CD14-positive monocyte (primary cell): Measurements from ENCODE around the gene EMSY. TPM values are rescaled to one million over a fixed set of nuclear protein-coding genes. Genes with fewer than 3 reads are reported as not detected.

Source experiments
- DNase-seq, 3 donors: peaks; one replicate each; pipeline ENCODE4 v3.0.0-alpha.2; 2011 to 2022
- H2AFZ ChIP-seq: 2 replicates; pipeline ENCODE4 v1.6.0; 2012; ENCODE audit warnings: mild to moderate bottlenecking, low read depth, low read length, inconsistent platforms; ENCODE audit not compliant: insufficient read depth, poor library complexity, severe bottlenecking
- H3K27ac ChIP-seq, 2 donors: 1 replicate in 1 of 2; 2 replicates in 1 of 2; pipeline ENCODE4 v1.5.1; 2012 to 2013; ENCODE audit warnings: low read length in 2 of 2, control low read depth in 1 of 2, inconsistent platforms in 1 of 2, low read depth in 1 of 2, mild to moderate bottlenecking in 1 of 2
- H3K27me3 ChIP-seq, 2 donors: one replicate each; pipeline versions ENCODE4 v1.6.0 to v1.6.1; 2011 to 2013; ENCODE audit warnings: low read length in 2 of 2; ENCODE audit not compliant: control insufficient read depth in 2 of 2, insufficient read depth in 2 of 2
- H3K36me3 ChIP-seq, 2 donors: replicated peaks in 1 of 2; 1 replicate in 1 of 2; 2 replicates in 1 of 2; pipeline versions ENCODE4 v1.5.1 to v1.6.1; 2012 to 2013; ENCODE audit warnings: low read length in 2 of 2, control low read depth in 1 of 2, inconsistent platforms in 1 of 2, mild to moderate bottlenecking in 1 of 2; ENCODE audit not compliant: insufficient read depth in 2 of 2, control insufficient read depth in 1 of 2
- H3K4me1 ChIP-seq, 2 donors: 1 replicate in 1 of 2; 2 replicates in 1 of 2; pipeline versions ENCODE4 v1.5.1 to v1.6.1; 2012 to 2013; ENCODE audit warnings: low read length in 2 of 2, control low read depth in 1 of 2, inconsistent platforms in 1 of 2, mild to moderate bottlenecking in 1 of 2, moderate library complexity in 1 of 2; ENCODE audit not compliant: insufficient read depth in 2 of 2, control insufficient read depth in 1 of 2
- H3K4me2 ChIP-seq: replicated peaks from 2 replicates; pipeline ENCODE3; 2012; ENCODE audit warnings: low read length, moderate library complexity, mild to moderate bottlenecking; ENCODE audit not compliant: poor library complexity, severe bottlenecking; ENCODE audit errors: extremely low read depth
- H3K4me3 ChIP-seq, 3 experiments: fragments of 200-600 bp in 1 of 3; sonication (generic) in 1 of 3; replicated peaks in 1 of 3; 1 replicate in 2 of 3; 2 replicates in 1 of 3; pipeline ENCODE4 v1.5.1; 2011 to 2013; ENCODE audit warnings: low read length in 3 of 3, mild to moderate bottlenecking in 3 of 3, control low read depth in 2 of 3, low read depth in 2 of 3, inconsistent platforms in 1 of 3, moderate library complexity in 1 of 3
- H3K79me2 ChIP-seq: 2 replicates; pipeline ENCODE4 v1.6.0; 2012; ENCODE audit warnings: mild to moderate bottlenecking, control low read depth, inconsistent platforms, low read length, moderate library complexity; ENCODE audit not compliant: insufficient read depth
- H3K9ac ChIP-seq: 2 replicates; pipeline ENCODE4 v1.6.0; 2017; ENCODE audit warnings: low read length, mild to moderate bottlenecking; ENCODE audit not compliant: insufficient read depth, poor library complexity, severe bottlenecking
- H3K9me3 ChIP-seq, 2 donors: replicated peaks in 1 of 2; 1 replicate in 1 of 2; 2 replicates in 1 of 2; pipeline versions ENCODE4 v1.5.1 to v1.6.1; 2012 to 2013; ENCODE audit warnings: low read length in 2 of 2, control low read depth in 1 of 2; ENCODE audit not compliant: control insufficient read depth in 1 of 2, insufficient read depth in 1 of 2
- H4K20me1 ChIP-seq: 2 replicates; pipeline ENCODE4 v1.6.0; 2012; ENCODE audit warnings: mild to moderate bottlenecking, low read length, control low read depth, moderate library complexity; ENCODE audit not compliant: insufficient read depth
- H3K27ac Mint-ChIP-seq, 7 donors: one replicate each; pipeline ENCODE4 v1.8.0; 2020; ENCODE audit warnings: mild to moderate bottlenecking in 7 of 7, mixed read lengths in 7 of 7, moderate library complexity in 6 of 7, inconsistent platforms in 2 of 7
- H3K27me3 Mint-ChIP-seq, 3 donors: one replicate each; pipeline ENCODE4 v1.8.0; 2021 to 2022; ENCODE audit warnings: low read depth in 3 of 3, mild to moderate bottlenecking in 3 of 3, mixed read lengths in 3 of 3, moderate library complexity in 3 of 3, inconsistent platforms in 1 of 3
- H3K36me3 Mint-ChIP-seq, 2 donors: one replicate each; pipeline ENCODE4 v1.8.0; 2020; ENCODE audit warnings: mixed read lengths in 2 of 2, inconsistent platforms in 1 of 2, mild to moderate bottlenecking in 1 of 2
- H3K4me1 Mint-ChIP-seq: one replicate; pipeline ENCODE4 v1.8.0; 2020; ENCODE audit warnings: mild to moderate bottlenecking, mixed read lengths
- H3K4me3 Mint-ChIP-seq, 2 donors: one replicate each; pipeline ENCODE4 v1.8.0; 2020; ENCODE audit warnings: mild to moderate bottlenecking in 2 of 2, mixed read lengths in 2 of 2, moderate library complexity in 1 of 2
- H3K9me3 Mint-ChIP-seq, 7 donors: one replicate each; pipeline ENCODE4 v1.8.0; 2020 to 2022; ENCODE audit warnings: mixed read lengths in 7 of 7, mild to moderate bottlenecking in 6 of 7, moderate library complexity in 6 of 7, inconsistent platforms in 2 of 7
- WGBS: methylation state at CpG from one replicate; pipeline ENCODE4 v1.1.5; 2013; ENCODE audit warnings: missing lambda C conversion rate; ENCODE audit not compliant: insufficient coverage; 5-methylcytosine and 5-hydroxymethylcytosine counted together
- intact Hi-C, 2 donors: fragments of 100-400 bp; cut with micrococcal nuclease; formaldehyde crosslinking; loops; one replicate each; pipeline versions ENCODE4 v1.15.0 to v1.15.1; 2023
- polyA plus RNA-seq, 3 donors: library from polyadenylated mRNA; depleted of rRNA in 1 of 3; unstranded in 2 of 3; stranded (reverse) in 1 of 3; fragments of 300-500 nt in 2 of 3; fragments of >200 nt in 1 of 3; fragmentation: Illumina TruSeq in 2 of 3; gene quantifications; 1 replicate in 2 of 3; 2 replicates in 1 of 3; pipeline ENCODE4 v1.2.3, GENCODE V29; 2012 to 2021
- TF ChIP-seq, protein P1 (sequence below): fragments of 200-600 bp; IDR thresholded peaks from one replicate; pipeline ENCODE4 v1.8.0; 2022; ENCODE audit warnings: antibody characterized with exemption, mild to moderate bottlenecking

Gene EMSY
- polyA plus RNA-seq, 3 donors = 9.2 to 31.3 (median 9.4) TPM

DNA sequence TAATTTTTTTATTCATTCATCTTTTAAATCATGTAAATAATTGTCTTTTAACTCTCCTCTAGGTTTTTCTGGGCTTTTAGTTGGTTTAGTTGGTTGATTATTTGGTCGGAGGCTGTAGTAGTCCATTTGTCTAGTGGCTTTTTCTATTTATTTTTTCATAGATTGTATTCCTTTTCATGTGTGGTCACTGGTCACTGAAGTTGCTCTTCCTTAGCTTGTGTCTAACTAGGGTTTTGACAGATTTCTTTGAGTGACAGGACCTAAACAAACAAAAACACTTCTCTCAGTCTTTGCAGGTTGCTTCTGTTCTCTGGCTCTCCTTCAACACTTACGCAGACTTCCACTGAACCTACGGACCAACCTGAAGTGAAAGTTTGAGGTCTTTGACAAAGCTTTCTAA lies 112.6 kb downstream of the EMSY start:
- H3K4me1 ChIP-seq = no peaks in the 10 kb centered on the region
- Mint-ChIP-seq H3K27me3 (peaks cover 0 to 1% (median 1%) of the 10 kb centered on the region in 3 donors), H3K4me3 (no peak overlapping the region), H3K9me3 (peaks cover 0 to 3% (median 0%) of the 10 kb centered on the region in 7 donors), H3K4me1 (no peaks in the 10 kb centered on the region), H3K36me3 (no peaks in the 10 kb centered on the region), H3K27ac (no peak overlapping the region)
- H3K4me2 ChIP-seq = no peak overlapping the region
- H3K9me3 ChIP-seq = no peaks in the 10 kb centered on the region
- TF ChIP-seq, protein P1, sequence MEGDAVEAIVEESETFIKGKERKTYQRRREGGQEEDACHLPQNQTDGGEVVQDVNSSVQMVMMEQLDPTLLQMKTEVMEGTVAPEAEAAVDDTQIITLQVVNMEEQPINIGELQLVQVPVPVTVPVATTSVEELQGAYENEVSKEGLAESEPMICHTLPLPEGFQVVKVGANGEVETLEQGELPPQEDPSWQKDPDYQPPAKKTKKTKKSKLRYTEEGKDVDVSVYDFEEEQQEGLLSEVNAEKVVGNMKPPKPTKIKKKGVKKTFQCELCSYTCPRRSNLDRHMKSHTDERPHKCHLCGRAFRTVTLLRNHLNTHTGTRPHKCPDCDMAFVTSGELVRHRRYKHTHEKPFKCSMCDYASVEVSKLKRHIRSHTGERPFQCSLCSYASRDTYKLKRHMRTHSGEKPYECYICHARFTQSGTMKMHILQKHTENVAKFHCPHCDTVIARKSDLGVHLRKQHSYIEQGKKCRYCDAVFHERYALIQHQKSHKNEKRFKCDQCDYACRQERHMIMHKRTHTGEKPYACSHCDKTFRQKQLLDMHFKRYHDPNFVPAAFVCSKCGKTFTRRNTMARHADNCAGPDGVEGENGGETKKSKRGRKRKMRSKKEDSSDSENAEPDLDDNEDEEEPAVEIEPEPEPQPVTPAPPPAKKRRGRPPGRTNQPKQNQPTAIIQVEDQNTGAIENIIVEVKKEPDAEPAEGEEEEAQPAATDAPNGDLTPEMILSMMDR = no peak
- H4K20me1 ChIP-seq = no peaks in the 10 kb centered on the region
- intact Hi-C loops = no loop called here
- no peak overlapping the region for H2AFZ ChIP-seq
- no peaks in the 10 kb centered on the region for H3K36me3 ChIP-seq
- no peak overlapping the region for H3K4me3 ChIP-seq
- no peak overlapping the region for H3K27ac ChIP-seq
- no peaks in the 10 kb centered on the region for H3K27me3 ChIP-seq
- WGBS = no CpG with 5 or more reads among the region's 3 CpGs
- no peaks in the 10 kb centered on the region for H3K79me2 ChIP-seq
- DNase-seq = no peak
- H3K9ac ChIP-seq = no peak overlapping the region

DNA sequence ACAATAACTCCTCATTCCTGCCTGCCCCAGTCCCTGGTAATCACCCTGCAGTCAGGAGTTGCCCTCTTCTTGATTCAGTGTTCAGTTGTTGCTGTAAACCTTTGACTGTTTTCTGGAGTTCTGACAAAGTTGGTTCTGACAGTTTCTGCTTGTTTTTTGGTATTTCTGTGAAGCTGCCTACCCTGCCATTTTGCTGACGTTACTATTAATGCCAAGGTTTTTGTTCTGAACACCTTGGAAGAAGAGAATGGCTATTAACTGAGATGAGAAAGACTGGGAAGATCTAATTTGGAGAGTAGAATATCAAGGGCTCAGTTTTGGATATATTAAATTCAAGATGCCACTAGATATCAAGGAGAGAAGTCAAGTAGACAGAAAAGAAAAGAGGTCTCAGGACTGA lies 113.7 kb downstream of the EMSY start:
- H3K79me2 ChIP-seq = no peaks in the 10 kb centered on the region
- H3K4me1 ChIP-seq = no peaks in the 10 kb centered on the region
- no peaks in the 10 kb centered on the region for H3K4me1 Mint-ChIP-seq
- H3K36me3 ChIP-seq = no peaks in the 10 kb centered on the region
- TF ChIP-seq, protein P1 = no peak
- no peaks in the 10 kb centered on the region for H4K20me1 ChIP-seq
- H3K9me3 ChIP-seq = no peaks in the 10 kb centered on the region
- no peaks in the 10 kb centered on the region for H3K27me3 ChIP-seq
- intact Hi-C loops = no loop called here
- no peak overlapping the region for H3K4me2 ChIP-seq
- H3K9ac ChIP-seq = no peak overlapping the region
- H3K27ac Mint-ChIP-seq = no peak overlapping the region
- H3K9me3 Mint-ChIP-seq = peaks cover 0 to 3% (median 0%) of the 10 kb centered on the region in 7 donors
- WGBS = 100% methylated on average over 1 of the region's 1 CpG
- DNase-seq = no peak
- peak overlapping the region in 1 of 2 donors; percentile 0 for H3K4me3 Mint-ChIP-seq
- H3K27me3 Mint-ChIP-seq = peaks cover 0 to 1% (median 1%) of the 10 kb centered on the region in 3 donors
- H3K36me3 Mint-ChIP-seq = no peaks in the 10 kb centered on the region
- no peak overlapping the region for H3K4me3 ChIP-seq
- no peak overlapping the region for H2AFZ ChIP-seq
- H3K27ac ChIP-seq = no peak overlapping the region
